Upper lobe of right lung (tissue), 1 donor: Measurements from ENCODE around the gene PER2. TPM values are rescaled to one million over a fixed set of nuclear protein-coding genes. Genes with fewer than 3 reads are reported as not detected.
A peak's percentile ranks its signal among the peaks of the same experiment; 100 is the strongest.
"Not testable (repeated sequence)": the region's sequence is repeated elsewhere in the genome, so short reads cannot be mapped to it uniquely, and the experiment has no call there.

Experiments used
- ATAC-seq: fragments of 200-7000 bp; cut with Tn5 transposase; one replicate; pipeline ENCODE4 v1.9.1; 2020; ENCODE audit warnings: mild to moderate bottlenecking, moderate library complexity
- DNase-seq: peaks from one replicate; pipeline ENCODE4 v3.0.0-alpha.2; 2020
- H3K27ac ChIP-seq: fragments of 200-600 bp; one replicate; pipeline ENCODE4 v1.8.0; 2022
- H3K27me3 ChIP-seq: fragments of 200-600 bp; one replicate; pipeline ENCODE4 v1.8.0; 2022; ENCODE audit warnings: mild to moderate bottlenecking
- H3K36me3 ChIP-seq: fragments of 200-600 bp; one replicate; pipeline ENCODE4 v1.8.0; 2022
- H3K4me1 ChIP-seq: fragments of 200-600 bp; one replicate; pipeline ENCODE4 v1.8.0; 2022
- H3K4me3 ChIP-seq: fragments of 200-600 bp; one replicate; pipeline ENCODE4 v1.8.0; 2022; ENCODE audit warnings: mild to moderate bottlenecking
- H3K9me3 ChIP-seq: fragments of 200-600 bp; one replicate; pipeline ENCODE4 v1.8.0; 2022
- CTCF ChIP-seq: fragments of 200-600 bp; IDR thresholded peaks from one replicate; pipeline ENCODE4 v1.8.0; 2022; ENCODE audit warnings: antibody characterized with exemption
- intact Hi-C: fragments of 100-400 bp; cut with DNase I; formaldehyde crosslinking; loops from one replicate; pipeline ENCODE4 v1.11.0; 2022
- long read RNA-seq: library from polyadenylated mRNA; unstranded; transcript quantifications from one replicate; pipeline ENCODE4 v2.0.0, GENCODE V29; 2021
- total RNA-seq: library from RNA; stranded (reverse); fragmentation: NEBNext Ultra II Directional; extraction: Animal tissue kit (Norgen Biotek cat#: 25700); gene quantifications from one replicate; pipeline ENCODE4 v1.2.1, GENCODE V29; 2021
- donor health status: DM: no; HTN: yes; CAD: no; lungs with severe emphysema.

The PER2 gene
- total RNA-seq, result 22.7 TPM
- long read RNA-seq, partial matches to known transcripts, result 7 of 16 reads
- long read RNA-seq, other reads (novel, unspliced or antisense), result 9 of 16 reads

GRCh38 chr2:238287737-238288649 is at the start of gene PER2:
Gene PER2, minus strand, starts transcription at chr2:238288610. Its CDS starts 10,674 bp downstream, at chr2:238277936.
- Histone ChIP-seq H3K4me1 (peaks cover 48% of the 10 kb centered on the region), H3K4me3 (peak within 1 kb of the TSS; percentile 83)

GRCh38 chr2:238337846-238338245 is 49.4 kb upstream of the PER2 start:
- ATAC-seq (no peak), DNase-seq (no peak)
- H3K4me3 ChIP-seq, result no peak overlapping the region
- peaks cover 13% of the 10 kb centered on the region for H3K36me3 ChIP-seq
- H3K27me3 ChIP-seq, result no peaks in the 10 kb centered on the region
- intact Hi-C loops, result no loop called here
- no peak for TF ChIP-seq CTCF
- no peaks in the 10 kb centered on the region for H3K4me1 ChIP-seq
- H3K27ac ChIP-seq, result no peak overlapping the region
- H3K9me3 ChIP-seq, result no peaks in the 10 kb centered on the region

More at GRCh38 chr2:238287737-238288649, at the start of gene PER2:
- DNase-seq (peak; percentile 85), ATAC-seq (peak; percentile 39)
- Histone ChIP-seq H3K27me3 (no peaks in the 10 kb centered on the region), H3K27ac (peak within 1 kb of the TSS; percentile 97), H3K36me3 (no peaks in the 10 kb centered on the region), H3K9me3 (no peaks in the 10 kb centered on the region)
- TF ChIP-seq CTCF, result peak; percentile 19
- intact Hi-C loops, result no loop called here

- ATAC-seq (no peak), DNase-seq (no peak)
- Histone ChIP-seq H3K27ac (no peak overlapping the region), H3K36me3 (peaks cover 13% of the 10 kb centered on the region), H3K4me1 (no peaks in the 10 kb centered on the region), H3K4me3 (no peak overlapping the region), H3K27me3 (no peaks in the 10 kb centered on the region), H3K9me3 (no peaks in the 10 kb centered on the region)
- intact Hi-C loops, result no loop called here
- no peak for TF ChIP-seq CTCF
Observed at GRCh38 chr2:238336793-238337444, 48.5 kb upstream of the PER2 start.

- H3K4me1 ChIP-seq, result no peaks in the 10 kb centered on the region
- no peak overlapping the region for H3K27ac ChIP-seq
- H3K36me3 ChIP-seq, result peaks cover 13% of the 10 kb centered on the region
- ATAC-seq, result no peak
- no peak for TF ChIP-seq CTCF
- no peaks in the 10 kb centered on the region for H3K27me3 ChIP-seq
- no peaks in the 10 kb centered on the region for H3K9me3 ChIP-seq
- no peak overlapping the region for H3K4me3 ChIP-seq
- DNase-seq, result no peak
- intact Hi-C loops, result no loop called here
Observed at GRCh38 chr2:238336151-238336550, 47.7 kb upstream of the PER2 start.

GRCh38 chr2:238335591-238335990 is 47.2 kb upstream of the PER2 start:
- H3K27me3 ChIP-seq, H3K4me3 ChIP-seq, DNase-seq, intact Hi-C loops, H3K27ac ChIP-seq, H3K4me1 ChIP-seq, H3K9me3 ChIP-seq, ATAC-seq: not testable (repeated sequence)
- H3K36me3 ChIP-seq, result peaks cover 13% of the 10 kb centered on the region

GRCh38 chr2:238334885-238335284 is 46.5 kb upstream of the PER2 start:
- peaks cover 20% of the 10 kb centered on the region for H3K36me3 ChIP-seq
- H3K4me1 ChIP-seq, result no peaks in the 10 kb centered on the region
- no peaks in the 10 kb centered on the region for H3K9me3 ChIP-seq
- DNase-seq (no peak), ATAC-seq (no peak)
- H3K4me3 ChIP-seq, result no peak overlapping the region
- TF ChIP-seq CTCF, result no peak
- no peak overlapping the region for H3K27ac ChIP-seq
- no peaks in the 10 kb centered on the region for H3K27me3 ChIP-seq
- intact Hi-C loops, result no loop called here
